Measurements from ENCODE around the gene PPP1R37.
"Not testable (repeated sequence)": the region's sequence is repeated elsewhere in the genome, so short reads cannot be mapped to it uniquely, and the experiment has no call there.

Gene PPP1R37

GRCh38 chr19:45115809-45116615, 23.0 kb downstream of the PPP1R37 start:
- no peak for DNase-seq

- peak; percentile 62 for DNase-seq
These were observed 24.2 kb downstream of the PPP1R37 start for GRCh38 chr19:45117167-45117594.

GRCh38 chr19:45117671-45118070, 24.7 kb downstream of the PPP1R37 start:
- no peak for DNase-seq

GRCh38 chr19:45118106-45118505, 25.1 kb downstream of the PPP1R37 start:
- no peak for DNase-seq

GRCh38 chr19:45118591-45119355, 25.8 kb downstream of the PPP1R37 start:
- DNase-seq: not testable (repeated sequence)

GRCh38 chr19:45119582-45119981, 26.6 kb downstream of the PPP1R37 start:
- no peak for DNase-seq

GRCh38 chr19:45121827-45122345, 28.9 kb downstream of the PPP1R37 start:
- no peak for DNase-seq

GRCh38 chr19:45122832-45123231, 29.9 kb downstream of the PPP1R37 start:
- DNase-seq: no peak

GRCh38 chr19:45123440-45123850, 30.5 kb downstream of the PPP1R37 start:
- DNase-seq: no peak

GRCh38 chr19:45124021-45124420, 31.0 kb downstream of the PPP1R37 start:
- no peak for DNase-seq

GRCh38 chr19:45125360-45125759, 32.4 kb downstream of the PPP1R37 start:
- no peak for DNase-seq

GRCh38 chr19:45125975-45126493, 33.1 kb downstream of the PPP1R37 start:
- DNase-seq: peak; percentile 70

- DNase-seq: no peak
These were observed 33.7 kb downstream of the PPP1R37 start for GRCh38 chr19:45126654-45127053.

- no peak for DNase-seq
These were observed 35.2 kb downstream of the PPP1R37 start for GRCh38 chr19:45128146-45128545.

- DNase-seq: no peak
These were observed 35.8 kb downstream of the PPP1R37 start for GRCh38 chr19:45128806-45129205.

- DNase-seq: no peak
These were observed 37.3 kb downstream of the PPP1R37 start for GRCh38 chr19:45130236-45130635.

GRCh38 chr19:45130888-45131615, 38.1 kb downstream of the PPP1R37 start:
- DNase-seq: no peak

GRCh38 chr19:45133661-45134060, 40.7 kb downstream of the PPP1R37 start:
- DNase-seq: no peak

GRCh38 chr19:45135176-45135885, 42.4 kb downstream of the PPP1R37 start:
- no peak for DNase-seq

- DNase-seq: no peak
These were observed 43.7 kb downstream of the PPP1R37 start for GRCh38 chr19:45136507-45137178.

GRCh38 chr19:45137179-45137761, 44.3 kb downstream of the PPP1R37 start:
- DNase-seq: no peak

Measured in activated CD8-positive, alpha-beta memory T cell treated with anti-CD3 and anti-CD28 coated beads, Interleukin-2, amount 50 U/mL, for 4 hours (primary cell).